B cell (primary cell): Measurements from ENCODE around the gene LPCAT1. TPM values are rescaled to one million over a fixed set of nuclear protein-coding genes. Genes with fewer than 3 reads are reported as not detected.

Experiments used
- ATAC-seq: fragments of 200-7000 bp; cut with Tn5 transposase; one replicate; pipeline ENCODE4 v1.10.0; 2021; ENCODE audit warnings: low read depth, mild to moderate bottlenecking, moderate number of reproducible peaks, moderate library complexity
- CTCF ChIA-PET: fragments of 350-600 bp; sonication (Branson Sonifier 250); formaldehyde crosslinking; loops from one replicate; lab custom pipeline; 2021; ENCODE audit warnings: antibody characterized with exemption, inconsistent platforms; lab: Charles Lee
- POLR2A ChIA-PET: fragments of 350-600 bp; sonication (Branson Sonifier 250); formaldehyde crosslinking; loops from one replicate; lab custom pipeline; 2021; ENCODE audit warnings: antibody characterized with exemption; lab: Charles Lee
- DNase-seq: peaks from one replicate; pipeline ENCODE4 v3.0.0; 2013
- H2AFZ ChIP-seq: 2 replicates; pipeline ENCODE4 v1.6.1; 2012; ENCODE audit warnings: mild to moderate bottlenecking, low read depth, low read length; ENCODE audit not compliant: insufficient read depth, poor library complexity, severe bottlenecking
- H3K27ac ChIP-seq, 2 donors: 1 replicate in 1 of 2; 2 replicates in 1 of 2; pipeline ENCODE4 v1.5.1; 2012 to 2013; ENCODE audit warnings: low read length in 2 of 2, mild to moderate bottlenecking in 2 of 2, moderate library complexity in 1 of 2
- H3K27me3 ChIP-seq, 4 experiments: fragments of 200-600 bp in 1 of 4; sonication (generic) in 1 of 4; replicated peaks in 1 of 4; 1 replicate in 2 of 4; 2 replicates in 2 of 4; pipeline versions ENCODE4 v1.6.1 to v1.7.0; 2013 to 2016; ENCODE audit warnings: low read length in 3 of 4, mild to moderate bottlenecking in 2 of 4, mixed read lengths in 1 of 4, moderate library complexity in 1 of 4; ENCODE audit not compliant: insufficient read depth in 4 of 4, control insufficient read depth in 3 of 4; ENCODE audit errors: control extremely low read depth in 1 of 4
- H3K36me3 ChIP-seq, 2 experiments: replicated peaks in 1 of 2; 1 replicate in 1 of 2; 2 replicates in 1 of 2; pipeline versions ENCODE4 v1.6.1 to v1.7.1; 2013; ENCODE audit warnings: low read length in 1 of 2; ENCODE audit not compliant: insufficient read depth in 2 of 2, control insufficient read depth in 1 of 2; ENCODE audit errors: control extremely low read depth in 1 of 2, extremely low read depth in 1 of 2
- H3K4me1 ChIP-seq, 2 donors: fragments of 200-600 bp in 1 of 2; sonication (generic) in 1 of 2; 1 replicate in 1 of 2; 2 replicates in 1 of 2; pipeline versions ENCODE4 v1.5.1 to v1.6.1; 2013 to 2017; ENCODE audit warnings: low read length in 2 of 2; ENCODE audit not compliant: control insufficient read depth in 2 of 2, insufficient read depth in 2 of 2
- H3K4me2 ChIP-seq: replicated peaks from 2 replicates; pipeline ENCODE3; 2012; ENCODE audit warnings: mild to moderate bottlenecking, low read depth, low read length; ENCODE audit not compliant: poor library complexity, severe bottlenecking
- H3K4me3 ChIP-seq, 5 experiments: fragments of 200-600 bp in 1 of 5; sonication (generic) in 1 of 5; 1 replicate in 3 of 5; 2 replicates in 2 of 5; pipeline versions ENCODE4 v1.5.1 to v1.7.0; 2011 to 2016; ENCODE audit warnings: low read length in 4 of 5, mild to moderate bottlenecking in 4 of 5, low read depth in 2 of 5, control low read depth in 1 of 5, moderate library complexity in 1 of 5; ENCODE audit not compliant: insufficient read depth in 1 of 5; ENCODE audit errors: control extremely low read depth in 1 of 5, extremely low read depth in 1 of 5
- H3K79me2 ChIP-seq: fragments of 200-600 bp; sonication (generic); one replicate; pipeline ENCODE4 v1.6.0; 2016; ENCODE audit warnings: low read length; ENCODE audit not compliant: control insufficient read depth, insufficient read depth
- H3K9ac ChIP-seq: fragments of 200-600 bp; sonication (generic); 2 replicates; pipeline ENCODE4 v1.6.1; 2017; ENCODE audit warnings: mild to moderate bottlenecking, low read length, moderate library complexity
- H3K9me3 ChIP-seq, 3 donors: one replicate each; pipeline versions ENCODE4 v1.6.1 to v1.7.1; 2013; ENCODE audit warnings: low read length in 2 of 3; ENCODE audit not compliant: control insufficient read depth in 2 of 3, insufficient read depth in 1 of 3; ENCODE audit errors: control extremely low read depth in 1 of 3
- H4K20me1 ChIP-seq: 2 replicates; pipeline ENCODE4 v1.6.0; 2012; ENCODE audit warnings: mild to moderate bottlenecking, low read length; ENCODE audit not compliant: insufficient read depth, control insufficient read depth, poor library complexity, severe bottlenecking
- H3K27ac Mint-ChIP-seq: one replicate; pipeline ENCODE4 v1.8.0; 2021; ENCODE audit warnings: mixed read lengths
- H3K27me3 Mint-ChIP-seq: one replicate; pipeline ENCODE4 v1.8.0; 2021; ENCODE audit warnings: mixed read lengths
- H3K4me1 Mint-ChIP-seq: one replicate; pipeline ENCODE4 v1.8.0; 2021; ENCODE audit warnings: mixed read lengths
- H3K4me3 Mint-ChIP-seq: one replicate; pipeline ENCODE4 v1.8.0; 2021; ENCODE audit warnings: mixed read lengths
- H3K9me3 Mint-ChIP-seq: one replicate; pipeline ENCODE4 v1.8.0; 2022; ENCODE audit warnings: mixed read lengths; ENCODE audit not compliant: insufficient read depth
- EZH2 ChIP-seq: IDR thresholded peaks from 2 replicates; pipeline ENCODE4 v1.6.1; 2012; ENCODE audit warnings: borderline replicate concordance, low read depth, mild to moderate bottlenecking, moderate library complexity, low read length; ENCODE audit not compliant: insufficient read depth, poor library complexity, severe bottlenecking
- WGBS: methylation state at CpG from one replicate; pipeline ENCODE4 v1.1.5; 2013; ENCODE audit warnings: missing lambda C conversion rate; ENCODE audit not compliant: insufficient coverage; 5-methylcytosine and 5-hydroxymethylcytosine counted together
- intact Hi-C: fragments of 100-400 bp; cut with micrococcal nuclease; formaldehyde crosslinking; loops from one replicate; pipeline ENCODE4 v1.10.0; 2022
- polyA plus RNA-seq: library from polyadenylated mRNA; depleted of rRNA; stranded (reverse); fragments of >200 nt; gene quantifications from 2 replicates; pipeline ENCODE4 v1.2.3, GENCODE V29; 2012
- total RNA-seq, 2 donors: library from RNA; stranded (reverse); fragments of 120-200 nt in 1 of 2; gene quantifications; 1 replicate in 1 of 2; 2 replicates in 1 of 2; pipeline versions ENCODE4 v1.2.3 to v1.2.4, GENCODE V29; 2013 to 2022
- TF ChIP-seq, protein P1 (sequence below): fragments of 200-600 bp; IDR thresholded peaks from one replicate; pipeline ENCODE4 v1.8.0; 2022; ENCODE audit warnings: antibody characterized with exemption, mild to moderate bottlenecking

LPCAT1 gene
- total and polyA plus RNA-seq, 2 donors (not counting 1 experiment from before 2014, with no cell fraction given): 94.8 to 159 TPM

- H3K9me3 ChIP-seq: peaks cover 0 to 4% (median 0%) of the 10 kb centered on the region in 3 donors
- TF ChIP-seq, protein P1, sequence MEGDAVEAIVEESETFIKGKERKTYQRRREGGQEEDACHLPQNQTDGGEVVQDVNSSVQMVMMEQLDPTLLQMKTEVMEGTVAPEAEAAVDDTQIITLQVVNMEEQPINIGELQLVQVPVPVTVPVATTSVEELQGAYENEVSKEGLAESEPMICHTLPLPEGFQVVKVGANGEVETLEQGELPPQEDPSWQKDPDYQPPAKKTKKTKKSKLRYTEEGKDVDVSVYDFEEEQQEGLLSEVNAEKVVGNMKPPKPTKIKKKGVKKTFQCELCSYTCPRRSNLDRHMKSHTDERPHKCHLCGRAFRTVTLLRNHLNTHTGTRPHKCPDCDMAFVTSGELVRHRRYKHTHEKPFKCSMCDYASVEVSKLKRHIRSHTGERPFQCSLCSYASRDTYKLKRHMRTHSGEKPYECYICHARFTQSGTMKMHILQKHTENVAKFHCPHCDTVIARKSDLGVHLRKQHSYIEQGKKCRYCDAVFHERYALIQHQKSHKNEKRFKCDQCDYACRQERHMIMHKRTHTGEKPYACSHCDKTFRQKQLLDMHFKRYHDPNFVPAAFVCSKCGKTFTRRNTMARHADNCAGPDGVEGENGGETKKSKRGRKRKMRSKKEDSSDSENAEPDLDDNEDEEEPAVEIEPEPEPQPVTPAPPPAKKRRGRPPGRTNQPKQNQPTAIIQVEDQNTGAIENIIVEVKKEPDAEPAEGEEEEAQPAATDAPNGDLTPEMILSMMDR: no peak
- TF ChIP-seq EZH2: no peak
- no peak for ATAC-seq
- H3K4me1 ChIP-seq: no peaks in the 10 kb centered on the region
- DNase-seq: no peak
- H3K27me3 Mint-ChIP-seq: no peaks in the 10 kb centered on the region
- ChIA-PET POLR2A (interaction anchor here (0.6 kb wide), 1 partner anchor 22 kb away, joined by 4 read pairs; no protein-coding TSS in a partner anchor), CTCF (no interaction called here)
- no peak overlapping the region for H2AFZ ChIP-seq
- H3K79me2 ChIP-seq: no peaks in the 10 kb centered on the region
- H3K4me1 Mint-ChIP-seq: no peaks in the 10 kb centered on the region
- H3K4me3 ChIP-seq: no peak overlapping the region
- WGBS: 91% methylated on average over 24 of the region's 26 CpGs
- no peaks in the 10 kb centered on the region for H3K36me3 ChIP-seq
- intact Hi-C loops: no loop called here
- H4K20me1 ChIP-seq: no peaks in the 10 kb centered on the region
- no peak overlapping the region for H3K27ac Mint-ChIP-seq
- no peak overlapping the region for H3K4me2 ChIP-seq
- H3K27me3 ChIP-seq: no peaks in the 10 kb centered on the region
- H3K27ac ChIP-seq: no peak overlapping the region
- H3K9ac ChIP-seq: no peak overlapping the region
- no peak overlapping the region for H3K4me3 Mint-ChIP-seq
- H3K9me3 Mint-ChIP-seq: no peaks in the 10 kb centered on the region
Measured at GRCh38 chr5:1555808-1556731, 32.3 kb upstream of the LPCAT1 start.
